ENCODE results near the gene RCC2. TPM values are rescaled to one million over a fixed set of nuclear protein-coding genes. Genes with fewer than 3 reads are reported as not detected.
"Not testable (repeated sequence)": the region's sequence is repeated elsewhere in the genome, so short reads cannot be mapped to it uniquely, and the experiment has no call there.

Gene RCC2
- 100 to 1,000 TPM; 145 to 147 TPM for total RNA-seq

- Mint-ChIP-seq H3K27ac (peak within 1 kb of the TSS; percentile 97), H3K36me3 (ENCODE audit: low read depth) (peaks cover 34% of the 10 kb centered on the region), H3K27me3 (no peaks in the 10 kb centered on the region), H3K4me3 (peak within 1 kb of the TSS; percentile 95), H3K9me3 (no peaks in the 10 kb centered on the region), H3K4me1 (ENCODE audit: low read depth) (peaks cover 44% of the 10 kb centered on the region)
- no peak for TF ChIP-seq CTCF (IDR thresholded peaks at IDR 0.05)
- DNase-seq (peak; percentile 74), ATAC-seq (peak; percentile 52)
- ChIA-PET CTCF (interaction anchor here (1.1 to 1.3 kb wide), 2 partner anchors 12 to 22 kb away, joined by 3 to 4 read pairs; no protein-coding TSS in a partner anchor), POLR2A (interaction anchor here (0.6 to 1.8 kb wide), 8 partner anchors 11 to 247 kb away, joined by 3 to 5 read pairs (median 4); no protein-coding TSS in a partner anchor)
- intact Hi-C loops (cut with micrococcal nuclease) = no loop called here
These were observed at the start of gene RCC2 for GRCh38 chr1:17439250-17440073. Gene RCC2, minus strand, starts transcription at chr1:17439677. Its CDS starts 1,163 bp downstream, at chr1:17438514.

GRCh38 chr1:17486242-17486641 is 46.8 kb upstream of the RCC2 start:
- DNase-seq = no peak
- TF ChIP-seq CTCF (IDR thresholded peaks at IDR 0.05) = no peak
- Mint-ChIP-seq H3K4me3 (no peak overlapping the region), H3K27ac (no peak overlapping the region), H3K36me3 (ENCODE audit: low read depth) (no peaks in the 10 kb centered on the region), H3K27me3 (peaks cover 8% of the 10 kb centered on the region), H3K9me3 (no peaks in the 10 kb centered on the region), H3K4me1 (ENCODE audit: low read depth) (peaks cover 2% of the 10 kb centered on the region)
- ATAC-seq = no peak
- intact Hi-C loops (cut with micrococcal nuclease) = no loop called here
- ChIA-PET POLR2A (no interaction called here), CTCF (interaction anchor here (0.8 kb wide), 1 partner anchor 64 kb away, joined by 3 read pairs; no protein-coding TSS in a partner anchor)

GRCh38 chr1:17485281-17485680 is 45.8 kb upstream of the RCC2 start:
- TF ChIP-seq CTCF (IDR thresholded peaks at IDR 0.05) = peak; percentile 41
- ATAC-seq = no peak
- ChIA-PET CTCF (no interaction called here), POLR2A (no interaction called here)
- Mint-ChIP-seq H3K27ac (no peak overlapping the region), H3K4me3 (no peak overlapping the region), H3K4me1 (ENCODE audit: low read depth) (peaks cover 2% of the 10 kb centered on the region), H3K36me3 (ENCODE audit: low read depth) (no peaks in the 10 kb centered on the region), H3K9me3 (no peaks in the 10 kb centered on the region), H3K27me3 (peaks cover 8% of the 10 kb centered on the region)
- DNase-seq = peak; percentile 39
- intact Hi-C loops (cut with micrococcal nuclease) = no loop called here

- H3K27me3 Mint-ChIP-seq = not testable (repeated sequence)
These were observed 42.5 kb upstream of the RCC2 start for GRCh38 chr1:17481981-17482380.

GRCh38 chr1:17480846-17481245 is 41.4 kb upstream of the RCC2 start:
- Mint-ChIP-seq H3K9me3 (no peaks in the 10 kb centered on the region), H3K4me1 (ENCODE audit: low read depth) (no peaks in the 10 kb centered on the region), H3K4me3 (no peak overlapping the region), H3K27me3 (peaks cover 7% of the 10 kb centered on the region), H3K27ac (no peak overlapping the region), H3K36me3 (ENCODE audit: low read depth) (no peaks in the 10 kb centered on the region)
- TF ChIP-seq CTCF (IDR thresholded peaks at IDR 0.05) = no peak
- DNase-seq = no peak
- CTCF ChIA-PET = no interaction called here
- POLR2A ChIA-PET = no interaction called here
- no peak for ATAC-seq
- intact Hi-C loops (cut with micrococcal nuclease) = no loop called here

More at GRCh38 chr1:17481981-17482380, 42.5 kb upstream of the RCC2 start:
- H3K27ac Mint-ChIP-seq; H3K36me3 Mint-ChIP-seq (ENCODE audit: low read depth); CTCF ChIA-PET; DNase-seq; POLR2A ChIA-PET; H3K9me3 Mint-ChIP-seq; ATAC-seq; H3K4me3 Mint-ChIP-seq; H3K4me1 Mint-ChIP-seq (ENCODE audit: low read depth); intact Hi-C loops (cut with micrococcal nuclease): not testable (repeated sequence)

All from activated CD8-positive, alpha-beta T cell treated with anti-CD3 and anti-CD28 coated beads for 36 hours (primary cell).